SK-N-SH (cell line): ENCODE results near the gene GCLC.

ENCODE experiments used
- CTCF ChIP-seq: fragments of 200-600 bp; sonication (generic); IDR thresholded peaks from 2 replicates; pipeline ENCODE4 v1.6.1; 2017; ENCODE audit warnings: antibody characterized with exemption, mild to moderate bottlenecking, moderate library complexity
- EP300 ChIP-seq, 2 experiments: IDR thresholded peaks; 2 replicates each; pipeline versions ENCODE4 v1.4.0 to v1.6.1; 2012; ENCODE audit warnings: borderline replicate concordance in 1 of 2, low read depth in 1 of 2, low read length in 1 of 2
- NFIC ChIP-seq: IDR thresholded peaks from 2 replicates; pipeline ENCODE4 v1.4.0; 2012; ENCODE audit warnings: borderline replicate concordance
- PBX3 ChIP-seq: IDR thresholded peaks from 2 replicates; pipeline ENCODE4; 2012
- RAD21 ChIP-seq: IDR thresholded peaks from 2 replicates; pipeline ENCODE4 v1.6.1; 2012; ENCODE audit warnings: mild to moderate bottlenecking, low read length

GRCh38 chr6:53547166-53547810, 2.4 kb upstream of the GCLC start:
- TF ChIP-seq PBX3 (no peak), EP300 (IDR thresholded peaks at IDR 0.05; ENCODE audit: borderline replicate concordance in 1 of 2, low read depth in 1 of 2, low read length in 1 of 2) (no peak), RAD21 (no peak), CTCF (no peak), NFIC (no peak)
